Suprapubic skin (tissue), 3 donors: ENCODE data around the gene HSPA12B.

Experiments
- CTCF ChIP-seq, 2 donors: fragments of 200-600 bp in 1 of 2; fragments of 450-650 bp in 1 of 2; sonication (generic) in 1 of 2; IDR thresholded peaks; one replicate each; pipeline ENCODE4 v1.5.1; 2016 to 2019; ENCODE audit warnings: antibody characterized with exemption in 2 of 2, mild to moderate bottlenecking in 1 of 2, moderate library complexity in 1 of 2
- POLR2A ChIP-seq, 2 donors: fragments of 450-650 bp; IDR thresholded peaks; one replicate each; pipeline ENCODE4 v1.6.1; 2017; ENCODE audit warnings: antibody characterized with exemption in 2 of 2, mild to moderate bottlenecking in 2 of 2, moderate library complexity in 2 of 2

- TF ChIP-seq POLR2A (IDR thresholded peaks at IDR 0.05) (no peak), CTCF (IDR thresholded peaks at IDR 0.05) (no peak)
These were observed 9.5 kb downstream of the HSPA12B start for GRCh38 chr20:3741836-3742458.
